Fibroblast of pulmonary artery (primary cell): ENCODE results near the gene FAM50A.
"Not testable (repeated sequence)": the region's sequence is repeated elsewhere in the genome, so short reads cannot be mapped to it uniquely, and the experiment has no call there.

ENCODE experiments used
- DNase-seq: peaks from one replicate; pipeline ENCODE4 v3.0.0-alpha.2; 2010; ENCODE audit warnings: low read depth
- H3K4me3 ChIP-seq: replicated peaks from 2 replicates; pipeline ENCODE4 v1.5.1; 2011; ENCODE audit warnings: low read depth, mild to moderate bottlenecking, control low read depth, low read length, moderate library complexity
- CTCF ChIP-seq: IDR thresholded peaks from 2 replicates; pipeline ENCODE4 v1.5.1; 2011; ENCODE audit warnings: mild to moderate bottlenecking, control low read depth, low read length, inconsistent platforms; ENCODE audit errors: missing control alignments

Gene FAM50A

GRCh38 chrX:154490414-154491083 lies 46.6 kb downstream of the FAM50A start, which contains the start of gene SLC10A3:
Gene SLC10A3, minus strand, starts transcription at chrX:154490629. Its CDS starts 1,689 bp downstream, at chrX:154488940.
- TF ChIP-seq CTCF, result no peak
- peak; percentile 94 for DNase-seq
- peak within 1 kb of the TSS; percentile 64 for H3K4me3 ChIP-seq

GRCh38 chrX:154494715-154495114 lies 50.8 kb downstream of the FAM50A start:
- no peak overlapping the region for H3K4me3 ChIP-seq
- DNase-seq, result no peak
- TF ChIP-seq CTCF, result no peak

GRCh38 chrX:154495472-154495922 lies 51.6 kb downstream of the FAM50A start:
- no peak for TF ChIP-seq CTCF
- no peak overlapping the region for H3K4me3 ChIP-seq
- no peak for DNase-seq

- H3K4me3 ChIP-seq, DNase-seq: not testable (repeated sequence)
These were observed 52.7 kb downstream of the FAM50A start for GRCh38 chrX:154496591-154497137.
